NCI-H345 treated with DMSO at 0.1 percent for 48 hours (cell line): ENCODE measurements around the gene USP1.
A peak's percentile ranks its signal among the peaks of the same experiment; 100 is the strongest.

ENCODE experiments used
- DNase-seq: peaks from one replicate; lab custom pipeline; 2025; ENCODE audit not compliant: unreplicated experiment; lab: John Stamatoyannopoulos, UW

Gene USP1

DNA sequence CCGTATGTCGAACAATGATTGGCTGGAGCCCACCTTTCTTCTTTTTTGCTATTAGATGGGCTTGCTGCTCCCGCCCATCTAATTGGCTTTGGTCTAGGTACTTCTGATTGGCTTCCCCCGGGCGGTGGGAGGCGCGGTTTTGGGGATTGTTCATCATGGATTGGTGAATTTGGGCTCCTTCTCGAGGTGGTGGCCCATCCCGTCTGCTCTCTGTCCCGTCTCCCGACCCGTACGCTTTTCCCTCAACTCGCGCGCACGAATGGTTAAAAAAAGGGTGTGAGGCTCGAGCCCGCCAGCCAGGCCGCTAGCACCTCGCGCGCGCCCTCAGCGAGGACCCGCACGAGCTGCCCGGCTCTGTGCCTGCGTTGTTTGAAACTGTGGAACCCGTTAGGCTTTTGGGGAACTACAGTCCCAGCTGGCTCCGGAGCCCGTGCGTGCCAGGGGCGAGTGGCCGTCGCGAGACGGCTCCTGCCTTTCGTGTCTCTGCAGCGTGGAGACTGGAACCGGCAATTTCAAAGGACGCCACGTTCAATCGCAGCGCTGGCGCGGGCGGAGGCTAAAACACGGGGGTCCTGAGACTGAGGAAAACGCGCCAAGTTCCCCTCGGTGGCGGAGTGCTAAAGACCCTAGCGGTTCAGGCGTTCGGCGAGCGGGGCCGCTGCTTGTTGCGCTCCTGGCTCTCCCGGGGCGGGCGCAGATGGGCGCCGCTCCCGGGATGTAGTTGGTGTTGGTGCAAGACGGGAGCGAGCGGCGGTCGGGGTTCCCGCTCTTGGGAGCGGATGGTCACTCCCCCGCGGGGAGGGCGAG, at the start of gene USP1:
USP1 (plus strand) TSS at position 584 of the 807 bp plus-strand sequence. CDS start 2,819 bp downstream, outside the sequence.
- DNase-seq: peak; percentile 98

- DNase-seq: no peak
Observed at GRCh38 chr1:62389531-62389930, 47.3 kb upstream of the USP1 start.

DNA sequence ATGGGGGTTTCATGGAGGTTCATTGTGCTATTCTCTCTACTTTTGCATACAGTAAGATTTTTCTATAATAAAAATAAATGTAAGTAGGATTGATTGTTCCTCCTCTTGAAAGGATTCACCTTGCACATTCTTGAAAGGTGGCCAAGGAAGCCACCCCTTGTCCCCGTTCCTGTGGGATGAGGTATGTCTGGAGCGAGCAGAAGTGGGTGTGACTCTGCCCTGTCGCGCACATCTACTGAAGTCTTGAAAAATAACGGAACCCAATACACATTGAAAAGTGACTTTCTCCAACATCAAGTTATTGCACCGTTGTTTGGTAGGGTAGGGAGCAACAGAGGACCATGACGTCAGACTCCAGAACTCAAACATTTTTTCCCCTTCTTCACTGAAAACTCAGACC, 46.8 kb upstream of the USP1 start:
- DNase-seq: no peak

GRCh38 chr1:62391369-62391971, 45.4 kb upstream of the USP1 start:
- DNase-seq: no peak

- DNase-seq: no peak
Observed at GRCh38 chr1:62392951-62393350, 43.9 kb upstream of the USP1 start.

DNA sequence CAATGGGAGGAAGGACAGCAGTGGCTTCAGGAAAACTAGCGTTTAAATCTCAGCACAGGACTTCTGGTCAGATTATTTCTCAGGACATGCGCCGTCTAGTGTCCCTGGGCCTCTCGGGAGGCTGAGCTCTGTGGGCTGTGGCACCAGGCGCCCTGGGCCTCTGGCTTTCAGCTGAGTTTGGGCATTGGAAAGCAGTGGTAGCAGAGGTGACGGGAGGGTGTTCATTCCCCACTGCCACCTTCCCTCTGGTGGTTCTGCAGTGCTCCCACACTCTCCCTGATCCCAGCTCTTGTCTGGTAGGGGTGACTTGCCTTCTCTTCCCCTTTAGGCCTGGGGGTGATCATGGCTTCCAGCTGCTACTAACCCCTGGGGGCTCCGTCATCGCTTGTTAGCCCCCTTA, 42.2 kb upstream of the USP1 start:
- DNase-seq: no peak

- no peak for DNase-seq
Observed at GRCh38 chr1:62395291-62395690, 41.6 kb upstream of the USP1 start.

DNA sequence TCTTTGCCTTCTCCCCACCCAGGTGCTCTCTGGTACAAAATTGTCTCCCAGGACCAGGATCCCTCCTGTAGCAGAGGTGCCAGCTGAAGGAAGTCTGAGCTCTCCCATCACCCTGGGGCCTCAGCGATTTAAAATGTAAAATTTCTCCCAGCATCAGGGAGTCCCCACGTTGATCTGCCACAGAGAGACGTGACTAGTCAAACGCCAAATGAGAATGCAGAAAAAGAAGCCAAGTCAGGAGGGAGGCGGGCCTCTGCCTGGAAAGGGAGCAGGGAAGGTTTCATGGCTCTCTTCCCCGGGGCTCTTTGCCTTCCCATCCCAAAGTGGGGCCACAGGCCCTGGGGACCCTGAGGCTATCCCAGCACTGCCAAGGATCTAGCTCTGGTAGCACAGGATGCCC, 40.0 kb upstream of the USP1 start:
- DNase-seq: no peak

- no peak for DNase-seq
Observed at GRCh38 chr1:62397301-62397700, 39.5 kb upstream of the USP1 start.

- DNase-seq: no peak
Observed at GRCh38 chr1:62398377-62398776, 38.5 kb upstream of the USP1 start.

GRCh38 chr1:62401034-62401760, 35.7 kb upstream of the USP1 start:
- peak; percentile 52 for DNase-seq

- no peak for DNase-seq
Observed at GRCh38 chr1:62405247-62405646, 31.6 kb upstream of the USP1 start.

DNA sequence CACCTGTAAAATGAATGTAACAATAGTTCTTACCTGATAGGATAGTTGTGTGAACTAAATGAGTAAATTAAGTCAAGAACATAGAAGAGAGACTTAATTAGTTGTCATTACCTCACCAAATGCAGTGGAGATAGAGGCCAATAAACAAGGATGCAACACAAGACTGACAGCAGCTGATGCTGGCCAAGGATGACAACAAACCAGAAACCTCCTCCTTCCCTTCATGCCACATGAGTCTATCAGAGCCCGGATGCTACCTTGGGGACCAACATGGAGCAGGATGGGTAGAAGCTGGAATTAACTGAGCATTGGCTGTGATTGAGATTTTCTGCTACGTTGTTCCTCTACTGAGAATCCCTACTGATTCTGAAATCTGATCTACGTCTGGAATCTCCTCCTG, 30.3 kb upstream of the USP1 start:
- no peak for DNase-seq

DNA sequence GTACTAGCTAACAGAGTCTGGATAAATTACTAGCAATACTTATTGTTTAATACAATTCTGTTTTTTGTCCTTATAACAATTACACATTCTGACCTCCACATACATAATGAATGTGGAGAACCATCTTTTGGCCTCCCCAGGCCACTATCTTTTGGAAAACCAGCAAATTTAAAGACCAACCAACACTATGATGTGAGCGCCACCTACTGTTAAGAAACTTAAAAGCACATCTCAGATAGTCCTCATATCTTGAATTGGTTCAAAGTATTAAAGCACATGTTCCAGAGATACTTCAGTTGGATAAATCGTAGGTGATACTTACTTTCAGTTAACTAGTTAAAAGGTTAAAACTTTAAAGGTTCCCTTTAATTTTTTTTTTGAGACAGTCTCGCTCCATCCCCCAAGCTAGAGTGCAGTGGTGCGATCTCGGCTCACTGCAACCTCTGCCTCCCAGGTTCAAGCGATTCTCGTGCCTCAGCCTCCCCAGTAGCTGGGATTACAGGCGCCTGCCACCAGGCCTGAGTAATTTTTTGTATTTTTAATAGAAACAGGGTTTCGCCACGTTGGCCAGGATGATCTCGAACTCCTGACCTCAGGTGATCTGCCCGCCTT, 29.3 kb upstream of the USP1 start:
- peak; percentile 23 for DNase-seq

- DNase-seq: no peak
Observed at GRCh38 chr1:62415687-62416086, 21.2 kb upstream of the USP1 start.

GRCh38 chr1:62417351-62417999, 19.4 kb upstream of the USP1 start:
- no peak for DNase-seq

DNA sequence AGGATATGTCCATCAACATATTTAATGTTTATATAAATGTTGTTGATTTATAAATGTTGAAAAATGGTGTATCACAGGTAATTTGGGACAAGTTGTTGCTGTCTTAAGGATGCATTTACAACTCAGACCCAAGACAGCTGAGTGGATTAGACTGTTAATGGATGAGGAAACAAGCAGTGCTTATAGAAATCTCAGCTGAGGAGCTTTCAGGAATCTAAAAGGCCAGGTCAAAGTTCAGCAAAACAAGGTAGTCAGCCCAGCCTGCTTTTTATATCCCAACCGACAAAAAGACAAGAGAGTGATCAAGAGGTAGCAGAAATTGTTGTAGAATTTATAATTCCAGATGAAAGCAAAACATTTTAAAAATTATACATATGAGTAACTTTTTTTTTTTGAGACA, 16.6 kb upstream of the USP1 start:
- DNase-seq: no peak

DNA sequence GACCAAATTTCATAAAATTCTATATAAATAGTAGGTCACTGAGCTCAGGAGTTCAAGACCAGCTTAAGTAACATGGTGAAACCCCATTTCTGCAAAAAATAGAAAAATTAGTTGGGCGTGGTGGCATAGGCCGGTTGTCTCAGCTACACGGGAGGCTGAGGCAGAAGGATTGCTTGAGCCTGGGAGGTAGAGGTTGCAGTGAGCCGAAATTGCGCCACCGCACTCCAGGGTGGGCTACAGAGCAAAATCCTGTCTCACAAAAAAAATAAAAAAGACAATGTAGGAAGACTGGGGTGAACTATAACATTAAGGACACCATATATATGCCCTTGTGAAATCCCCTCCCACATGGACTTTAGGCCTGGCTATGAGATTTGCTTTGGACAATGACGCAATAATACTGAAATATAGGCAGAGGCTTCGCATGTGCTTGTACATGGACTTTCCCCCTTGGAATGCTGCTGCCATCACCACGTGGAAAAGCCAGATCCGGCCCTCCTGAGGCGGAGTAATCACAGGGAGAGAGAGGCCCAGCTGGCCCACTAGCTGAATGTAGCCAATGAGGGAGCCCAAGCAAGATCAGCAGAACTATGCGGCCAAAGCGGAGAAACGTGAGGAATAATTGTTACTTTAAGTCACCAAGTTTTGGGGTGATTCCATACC, 13.1 kb upstream of the USP1 start:
- no peak for DNase-seq

DNA sequence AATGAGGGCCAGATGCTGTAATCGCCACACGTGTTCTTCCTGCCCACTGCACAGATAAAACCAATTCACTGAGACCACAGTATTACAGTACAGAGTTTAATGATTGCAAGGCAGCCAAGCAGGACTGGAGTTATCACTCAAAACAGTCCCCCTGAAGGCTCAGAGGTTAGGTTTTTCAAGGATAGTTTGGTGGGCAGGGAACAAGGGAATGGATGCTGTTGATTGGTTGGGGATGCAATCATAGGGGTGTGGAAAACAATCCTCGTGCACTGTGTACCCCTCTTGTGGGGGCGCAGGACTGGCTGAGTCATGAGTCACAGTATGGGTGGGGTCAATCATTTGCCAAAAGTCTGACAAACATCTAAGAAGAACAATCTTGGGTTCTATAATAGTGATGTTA, 12.4 kb upstream of the USP1 start:
- no peak for DNase-seq

DNA sequence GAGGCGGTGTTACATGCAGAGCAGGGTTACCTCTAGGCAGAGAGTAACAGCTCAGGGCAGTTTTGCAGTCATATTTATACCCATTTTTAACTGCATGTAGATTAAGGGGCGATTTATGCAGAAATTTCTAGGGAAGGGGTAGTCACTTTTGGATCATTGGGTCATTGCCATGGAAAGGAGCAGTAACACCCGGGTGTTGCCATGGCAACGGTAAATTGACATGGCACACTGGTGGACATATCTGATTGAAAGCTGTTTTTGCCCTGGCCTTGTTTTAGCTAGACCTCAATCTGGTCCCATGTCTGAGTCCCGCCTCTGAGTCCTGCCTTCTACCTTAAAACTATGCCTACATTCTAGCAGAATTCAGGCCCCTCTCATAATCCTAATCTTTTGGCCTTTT, 11.8 kb upstream of the USP1 start:
- DNase-seq: no peak

DNA sequence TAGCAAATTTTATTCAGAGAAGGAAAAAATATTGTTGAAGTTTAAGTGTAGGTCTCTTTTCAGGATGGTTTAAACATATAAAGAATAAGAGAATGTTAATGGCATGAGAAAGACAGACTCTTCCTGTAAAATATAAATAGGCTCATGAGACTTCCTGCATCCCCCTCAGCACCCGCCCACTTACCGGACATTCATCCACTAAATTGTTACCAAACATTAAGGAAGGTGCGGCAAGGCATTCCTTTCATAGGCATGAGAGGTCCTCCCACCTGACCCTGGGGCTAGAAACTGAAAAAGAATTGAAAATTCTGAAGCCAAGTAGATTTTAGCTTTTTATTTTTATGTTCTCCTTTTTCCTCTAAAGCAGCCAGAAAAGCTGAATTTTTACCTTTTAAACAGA, 10.6 kb upstream of the USP1 start:
- DNase-seq: no peak
